H1 (cell line): ENCODE data around the gene CKB. TPM values are rescaled to one million over a fixed set of nuclear protein-coding genes. Genes with fewer than 3 reads are reported as not detected.

Experiments
- CTCF ChIA-PET: fragments of 300-600 bp; sonication (Branson Sonifier 250); formaldehyde crosslinking; loops from one replicate; lab custom pipeline; 2021; ENCODE audit not compliant: partially characterized antibody; lab: Charles Lee
- POLR2A ChIA-PET: fragments of 300-600 bp; sonication (Branson Sonifier 250); formaldehyde crosslinking; loops from one replicate; lab custom pipeline; 2021; ENCODE audit warnings: inconsistent platforms; ENCODE audit not compliant: partially characterized antibody; lab: Charles Lee
- DNase-seq, 2 experiments: peaks; one replicate each; pipeline versions ENCODE4 v3.0.0 to v3.0.0-alpha.2; 2010 to 2022; ENCODE audit warnings: low spot score in 2 of 2, low read depth in 1 of 2, mixed read lengths in 1 of 2
- FAIRE-seq: peaks from 2 replicates; lab custom pipeline; 2011; peaks lifted over from hg19 to GRCh38; lab: Jason Lieb, UNC
- H2AFZ ChIP-seq: 2 replicates; pipeline ENCODE4 v1.8.1; 2012; ENCODE audit warnings: low read length, inconsistent platforms
- H2AK5ac ChIP-seq: 2 replicates; pipeline ENCODE4 v1.6.1; 2013; ENCODE audit warnings: low read depth, low read length
- H2BK120ac ChIP-seq: replicated peaks from 2 replicates; pipeline ENCODE3; 2013; ENCODE audit warnings: low read depth, low read length, inconsistent platforms
- H2BK12ac ChIP-seq: 2 replicates; pipeline ENCODE4 v1.6.1; 2013; ENCODE audit warnings: low read depth, low read length
- H2BK15ac ChIP-seq: 2 replicates; pipeline ENCODE4 v1.6.1; 2013; ENCODE audit warnings: low read length
- H2BK20ac ChIP-seq: 2 replicates; pipeline ENCODE4 v1.6.1; 2013; ENCODE audit warnings: low read length
- H2BK5ac ChIP-seq: 2 replicates; pipeline ENCODE4 v1.6.1; 2013; ENCODE audit warnings: low read depth, low read length
- H3K14ac ChIP-seq: 2 replicates; pipeline ENCODE4 v1.6.1; 2013; ENCODE audit warnings: inconsistent platforms; ENCODE audit not compliant: insufficient read length
- H3K18ac ChIP-seq: 2 replicates; pipeline ENCODE4 v1.6.1; 2013; ENCODE audit warnings: low read length; ENCODE audit errors: extremely low read depth
- H3K23ac ChIP-seq: 2 replicates; pipeline ENCODE4 v1.6.1; 2013; ENCODE audit warnings: inconsistent platforms; ENCODE audit not compliant: insufficient read length
- H3K23me2 ChIP-seq: 2 replicates; pipeline ENCODE4 v1.6.1; 2013; ENCODE audit warnings: low read depth, low read length
- H3K27ac ChIP-seq: 2 replicates; pipeline ENCODE4 v1.6.1; 2011; ENCODE audit warnings: low read depth, low read length, inconsistent platforms
- H3K27me3 ChIP-seq, 4 experiments: replicated peaks in 1 of 4; 1 replicate in 1 of 4; 2 replicates in 3 of 4; pipeline versions ENCODE4 v1.6.1 to v1.8.1; 2011 to 2013; ENCODE audit warnings: low read length in 3 of 4, mild to moderate bottlenecking in 3 of 4, inconsistent platforms in 2 of 4, mixed read lengths in 2 of 4, moderate library complexity in 1 of 4; ENCODE audit not compliant: control insufficient read depth in 3 of 4, insufficient read depth in 3 of 4; ENCODE audit errors: extremely low read depth in 1 of 4
- H3K36me3 ChIP-seq, 4 experiments: 2 replicates each; pipeline versions ENCODE4 v1.6.1 to v1.8.1; 2011 to 2013; ENCODE audit warnings: mild to moderate bottlenecking in 4 of 4, low read length in 3 of 4, moderate library complexity in 2 of 4, control low read depth in 1 of 4, inconsistent platforms in 1 of 4; ENCODE audit not compliant: insufficient read depth in 4 of 4, control insufficient read depth in 2 of 4
- H3K4ac ChIP-seq: replicated peaks from 2 replicates; pipeline ENCODE3; 2013; ENCODE audit warnings: low read length, low read depth, mixed read lengths, inconsistent platforms; ENCODE audit not compliant: insufficient read length
- H3K4me1 ChIP-seq, 4 experiments: replicated peaks in 1 of 4; 1 replicate in 1 of 4; 2 replicates in 3 of 4; pipeline versions ENCODE4 v1.6.1 to v1.8.1; 2011 to 2013; ENCODE audit warnings: low read length in 3 of 4, inconsistent platforms in 2 of 4, mixed read lengths in 1 of 4; ENCODE audit not compliant: insufficient read depth in 4 of 4, control insufficient read depth in 3 of 4
- H3K4me2 ChIP-seq, 2 experiments: 2 replicates each; pipeline versions ENCODE4 v1.6.1 to v1.8.1; 2011 to 2013; ENCODE audit warnings: low read depth in 2 of 2, low read length in 2 of 2, control low read depth in 1 of 2, inconsistent platforms in 1 of 2, mild to moderate bottlenecking in 1 of 2; ENCODE audit not compliant: insufficient read depth in 1 of 2
- H3K4me3 ChIP-seq, 4 experiments: fragments of 200-600, 300-600 bp in 1 of 4; sonication (generic), shearing (Covaris generic), sonication (Bioruptor Twin) in 1 of 4; 2 replicates each; pipeline versions ENCODE4 v1.5.1 to v1.8.1; 2011 to 2016; ENCODE audit warnings: low read length in 4 of 4, low read depth in 3 of 4, control low read depth in 2 of 4, inconsistent platforms in 2 of 4, mild to moderate bottlenecking in 2 of 4, mixed read lengths in 1 of 4, moderate library complexity in 1 of 4; ENCODE audit not compliant: insufficient read depth in 2 of 4; ENCODE audit errors: extremely low read depth in 1 of 4
- H3K56ac ChIP-seq: replicated peaks from 2 replicates; pipeline ENCODE3; 2013; ENCODE audit warnings: low read depth, mild to moderate bottlenecking, mixed read lengths, low read length, inconsistent platforms; ENCODE audit not compliant: insufficient read length
- H3K79me1 ChIP-seq: 2 replicates; pipeline ENCODE4 v1.6.1; 2013; ENCODE audit warnings: low read depth, low read length, control low read depth
- H3K79me2 ChIP-seq, 2 experiments: 2 replicates each; pipeline versions ENCODE4 v1.6.1 to v1.8.1; 2012 to 2013; ENCODE audit warnings: low read length in 2 of 2, mild to moderate bottlenecking in 2 of 2, inconsistent platforms in 1 of 2; ENCODE audit not compliant: insufficient read depth in 2 of 2, control insufficient read depth in 1 of 2
- H3K9ac ChIP-seq, 4 experiments: replicated peaks in 1 of 4; 1 replicate in 1 of 4; 2 replicates in 3 of 4; pipeline versions ENCODE4 v1.6.1 to v1.8.1; 2011 to 2013; ENCODE audit warnings: low read depth in 3 of 4, low read length in 3 of 4, control low read depth in 2 of 4, mild to moderate bottlenecking in 2 of 4, moderate library complexity in 2 of 4, inconsistent platforms in 1 of 4; ENCODE audit errors: extremely low read depth in 1 of 4
- H3K9me3 ChIP-seq, 2 experiments: 2 replicates each; pipeline versions ENCODE4 v1.6.1 to v1.8.1; 2012 to 2013; ENCODE audit warnings: mild to moderate bottlenecking in 2 of 2, moderate library complexity in 2 of 2, control low read depth in 1 of 2, inconsistent platforms in 1 of 2, low read depth in 1 of 2, low read length in 1 of 2, mixed read lengths in 1 of 2; ENCODE audit not compliant: insufficient read depth in 2 of 2
- H4K20me1 ChIP-seq, 2 experiments: replicated peaks in 1 of 2; 2 replicates each; pipeline versions ENCODE3 to v1.8.1; 2011 to 2013; ENCODE audit warnings: inconsistent platforms in 2 of 2, low read length in 2 of 2, mild to moderate bottlenecking in 1 of 2; ENCODE audit not compliant: insufficient read depth in 2 of 2, control insufficient read depth in 1 of 2
- H4K5ac ChIP-seq: 2 replicates; pipeline ENCODE4 v1.6.1; 2013; ENCODE audit warnings: low read length, low read depth, mixed read lengths, inconsistent platforms; ENCODE audit not compliant: insufficient read length
- H4K8ac ChIP-seq: 2 replicates; pipeline ENCODE4 v1.8.0; 2013; ENCODE audit warnings: mild to moderate bottlenecking, moderate library complexity, low read length, inconsistent platforms; ENCODE audit not compliant: insufficient read depth; ENCODE audit errors: extremely low read depth
- H4K91ac ChIP-seq: replicated peaks from 2 replicates; pipeline ENCODE3; 2013; ENCODE audit warnings: low read length, mixed read lengths, inconsistent platforms; ENCODE audit not compliant: insufficient read length
- CEBPB ChIP-seq: IDR thresholded peaks from 2 replicates; pipeline ENCODE4 v1.6.1; 2012; ENCODE audit warnings: low read depth, low read length
- HDAC2 ChIP-seq, 2 experiments: fragments of 300-600 bp in 1 of 2; sonication (generic) in 1 of 2; IDR thresholded peaks; 2 replicates each; pipeline ENCODE4 v1.6.1; 2011 to 2012; ENCODE audit warnings: low read depth in 2 of 2, low read length in 2 of 2, mild to moderate bottlenecking in 2 of 2, moderate library complexity in 2 of 2, borderline replicate concordance in 1 of 2, inconsistent platforms in 1 of 2
- SAP30 ChIP-seq: fragments of 300-600 bp; sonication (generic); IDR thresholded peaks from 2 replicates; pipeline ENCODE4 v1.7.1; 2012; ENCODE audit warnings: low read length, moderate library complexity, mild to moderate bottlenecking, inconsistent platforms; ENCODE audit not compliant: insufficient read depth, insufficient replicate concordance
- TAF1 ChIP-seq: IDR thresholded peaks from 2 replicates; pipeline ENCODE4 v1.6.1; 2011; ENCODE audit warnings: mild to moderate bottlenecking, low read depth, low read length
- TAF7 ChIP-seq: optimal IDR thresholded peaks from 2 replicates; pipeline ENCODE3; 2011; ENCODE audit warnings: low read depth, mild to moderate bottlenecking, inconsistent platforms, low read length, moderate library complexity, borderline replicate concordance
- YY1 ChIP-seq: IDR thresholded peaks from 2 replicates; pipeline ENCODE4 v1.6.1; 2011; ENCODE audit warnings: low read depth, mild to moderate bottlenecking, low read length
- WGBS, 2 experiments: shearing (Covaris generic) in 1 of 2; methylation state at CpG; one replicate each; pipeline versions ENCODE4 v1.1.6 to v1.1.7; 2013 to 2015; ENCODE audit warnings: low lambda C conversion rate in 2 of 2, mixed read lengths in 2 of 2, inconsistent platforms in 1 of 2, low coverage in 1 of 2, missing lambda C conversion rate in 1 of 2; ENCODE audit not compliant: insufficient replicate concordance in 2 of 2, insufficient coverage in 1 of 2, insufficient read length in 1 of 2; ENCODE audit errors: extremely low coverage in 1 of 2, missing lambda C conversion rate in 1 of 2; 5-methylcytosine and 5-hydroxymethylcytosine counted together
- polyA plus RNA-seq, 7 experiments: library from polyadenylated mRNA; depleted of rRNA in 3 of 7; stranded (reverse) in 5 of 7; unstranded in 2 of 7; fragments of >200 nt in 5 of 7; fragments of 200-250 nt in 2 of 7; gene quantifications; 1 replicate in 5 of 7; 2 replicates in 1 of 7; 4 replicates in 1 of 7; pipeline versions ENCODE4 v1.2.1 to v1.2.3, GENCODE V29; 2011 to 2013; ENCODE audit warnings: missing spikeins in 2 of 7, mixed read lengths in 2 of 7
- total RNA-seq: library from RNA; stranded (reverse); fragmentation: NEBNext Ultra II Directional; extraction: Animal tissue kit (Norgen Biotek cat#: 25700); gene quantifications from 2 replicates; pipeline ENCODE4 v1.2.1, GENCODE V29; 2021
- TF ChIP-seq, protein P1 (sequence below), 3 experiments: IDR thresholded peaks; 1 replicate in 2 of 3; 2 replicates in 1 of 3; pipeline versions ENCODE4 v1.5.1 to v1.6.1; 2011; ENCODE audit warnings: low read length in 3 of 3, mild to moderate bottlenecking in 3 of 3, inconsistent platforms in 2 of 3, low read depth in 1 of 3, moderate library complexity in 1 of 3; ENCODE audit not compliant: insufficient read depth in 1 of 3; ENCODE audit errors: control extremely low read depth in 1 of 3
- TF ChIP-seq, protein P2 (sequence below): IDR thresholded peaks from 2 replicates; pipeline ENCODE4 v1.6.1; 2012; ENCODE audit warnings: inconsistent platforms

Gene CKB
- total and polyA plus RNA-seq, 2 of the 8 experiments (the other 6 are each of a cell fraction or from before 2014, with no cell fraction given) = 538 to 950 TPM

DNA sequence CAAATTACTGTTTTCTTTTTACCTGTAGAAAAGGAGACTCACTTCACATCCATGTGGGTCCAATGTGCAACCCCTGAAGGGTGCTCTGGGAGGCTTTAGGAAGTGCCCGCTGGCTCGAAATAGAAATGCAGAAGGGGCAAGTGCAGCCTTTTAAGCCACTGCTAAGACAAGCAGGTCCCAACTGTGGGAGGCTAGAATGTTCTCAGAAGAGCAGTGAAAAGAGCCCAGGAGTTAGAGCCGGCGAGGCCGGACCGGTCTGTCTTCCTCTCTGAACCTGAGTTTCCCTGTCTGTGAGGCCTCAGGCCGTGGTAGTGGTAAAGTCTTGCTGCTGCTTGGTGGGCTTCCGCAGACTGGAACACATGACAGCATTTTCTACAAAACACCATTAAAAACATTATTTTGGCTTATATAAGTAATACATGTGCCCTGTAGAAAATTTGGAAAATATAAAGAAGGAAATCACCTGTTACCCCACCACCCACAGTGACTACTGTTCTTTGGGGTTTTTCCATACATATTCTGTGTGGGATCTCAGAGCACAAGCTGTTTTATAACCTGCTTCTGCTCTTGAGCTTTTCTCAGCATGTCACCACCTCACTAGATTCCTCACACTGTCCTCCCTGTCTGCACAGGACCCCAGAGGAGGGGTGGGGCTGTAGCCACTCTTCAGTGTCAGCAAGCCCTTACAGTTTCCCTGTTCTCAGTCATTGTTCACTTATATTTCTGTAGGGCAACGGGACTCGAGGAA is 6.0 kb downstream of the CKB start:
- H2BK120ac ChIP-seq = no peak overlapping the region
- H3K4ac ChIP-seq = no peak overlapping the region
- no peaks in the 10 kb centered on the region for H3K9me3 ChIP-seq
- H4K8ac ChIP-seq = no peak overlapping the region
- H3K36me3 ChIP-seq = peaks cover 8 to 23% (median 17%) of the 10 kb centered on the region in 4 experiments; a peak in 7 of 8 replicates
- peaks cover 6% of the 10 kb centered on the region; the same call in 1 of the 2 replicates for H3K23me2 ChIP-seq
- FAIRE-seq (no peak), DNase-seq (no peak)
- no peak overlapping the region for H3K18ac ChIP-seq
- H2BK12ac ChIP-seq = no peak overlapping the region
- no peak overlapping the region for H3K56ac ChIP-seq
- H3K79me1 ChIP-seq = no peaks in the 10 kb centered on the region
- CTCF ChIA-PET = interaction anchor here (0.6 to 31.3 kb wide), 5 partner anchors 12 to 48 kb away, joined by 3 to 921 read pairs (median 4); partner anchors contain the start of gene TRMT61A
- no peak overlapping the region for H2AK5ac ChIP-seq
- H4K91ac ChIP-seq = no peak overlapping the region
- H3K14ac ChIP-seq = no peak overlapping the region
- H4K20me1 ChIP-seq = peaks cover 10 to 19% of the 10 kb centered on the region in 2 experiments
- no peak overlapping the region for H2AFZ ChIP-seq
- no peak overlapping the region for H3K9ac ChIP-seq
- H3K27me3 ChIP-seq = no peaks in the 10 kb centered on the region
- no peak overlapping the region for H2BK5ac ChIP-seq
- H2BK20ac ChIP-seq = no peak overlapping the region
- no peaks in the 10 kb centered on the region; a peak in 1 of 4 replicates for H3K79me2 ChIP-seq
- no peak overlapping the region for H3K4me3 ChIP-seq
- peaks cover 0 to 23% (median 16%) of the 10 kb centered on the region in 4 experiments; a peak in 6 of 7 replicates for H3K4me1 ChIP-seq
- H4K5ac ChIP-seq = no peak overlapping the region
- no peak overlapping the region for H3K27ac ChIP-seq
- POLR2A ChIA-PET = interaction anchor here (0.6 to 12.6 kb wide), 9 partner anchors 6 to 182 kb away, joined by 3 to 844 read pairs (median 3); partner anchors contain the start of genes EIF5 and TRMT61A
- no peak overlapping the region for H3K23ac ChIP-seq
- no peak overlapping the region for H3K4me2 ChIP-seq
- 87% methylated on average over 10 of the region's 10 CpGs; no CpG with 5 or more reads in 1 of the 2 experiments for WGBS, 2 experiments
- H2BK15ac ChIP-seq = no peak overlapping the region
- TF ChIP-seq SAP30 (no peak), TAF1 (no peak), YY1 (no peak), HDAC2 (IDR thresholded peaks at IDR 0.05; ENCODE audit: borderline replicate concordance in 1 of 2, low read depth in 2 of 2, low read length in 2 of 2) (no peak), TAF7 (no peak), CEBPB (no peak)
- TF ChIP-seq, protein P1, sequence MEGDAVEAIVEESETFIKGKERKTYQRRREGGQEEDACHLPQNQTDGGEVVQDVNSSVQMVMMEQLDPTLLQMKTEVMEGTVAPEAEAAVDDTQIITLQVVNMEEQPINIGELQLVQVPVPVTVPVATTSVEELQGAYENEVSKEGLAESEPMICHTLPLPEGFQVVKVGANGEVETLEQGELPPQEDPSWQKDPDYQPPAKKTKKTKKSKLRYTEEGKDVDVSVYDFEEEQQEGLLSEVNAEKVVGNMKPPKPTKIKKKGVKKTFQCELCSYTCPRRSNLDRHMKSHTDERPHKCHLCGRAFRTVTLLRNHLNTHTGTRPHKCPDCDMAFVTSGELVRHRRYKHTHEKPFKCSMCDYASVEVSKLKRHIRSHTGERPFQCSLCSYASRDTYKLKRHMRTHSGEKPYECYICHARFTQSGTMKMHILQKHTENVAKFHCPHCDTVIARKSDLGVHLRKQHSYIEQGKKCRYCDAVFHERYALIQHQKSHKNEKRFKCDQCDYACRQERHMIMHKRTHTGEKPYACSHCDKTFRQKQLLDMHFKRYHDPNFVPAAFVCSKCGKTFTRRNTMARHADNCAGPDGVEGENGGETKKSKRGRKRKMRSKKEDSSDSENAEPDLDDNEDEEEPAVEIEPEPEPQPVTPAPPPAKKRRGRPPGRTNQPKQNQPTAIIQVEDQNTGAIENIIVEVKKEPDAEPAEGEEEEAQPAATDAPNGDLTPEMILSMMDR (IDR thresholded peaks at IDR 0.05; ENCODE audit: control extremely low read depth in 1 of 3, insufficient read depth in 1 of 3, low read depth in 1 of 3, low read length in 3 of 3) = no peak
- TF ChIP-seq, protein P2, sequence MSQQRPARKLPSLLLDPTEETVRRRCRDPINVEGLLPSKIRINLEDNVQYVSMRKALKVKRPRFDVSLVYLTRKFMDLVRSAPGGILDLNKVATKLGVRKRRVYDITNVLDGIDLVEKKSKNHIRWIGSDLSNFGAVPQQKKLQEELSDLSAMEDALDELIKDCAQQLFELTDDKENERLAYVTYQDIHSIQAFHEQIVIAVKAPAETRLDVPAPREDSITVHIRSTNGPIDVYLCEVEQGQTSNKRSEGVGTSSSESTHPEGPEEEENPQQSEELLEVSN = no peak
